Esophagus (tissue), 2 donors: ENCODE data around the gene UBR4. TPM values are rescaled to one million over a fixed set of nuclear protein-coding genes. Genes with fewer than 3 reads are reported as not detected.

ENCODE experiments used
- H3K27ac ChIP-seq, 2 donors: one replicate each; pipeline ENCODE4 v1.5.1; 2013; ENCODE audit warnings: low read depth in 2 of 2, mild to moderate bottlenecking in 2 of 2, inconsistent platforms in 1 of 2, low read length in 1 of 2, moderate library complexity in 1 of 2
- H3K27me3 ChIP-seq, 2 donors: one replicate each; pipeline ENCODE4 v1.6.1; 2013; ENCODE audit warnings: low read length in 2 of 2, control low read depth in 1 of 2, mild to moderate bottlenecking in 1 of 2; ENCODE audit not compliant: insufficient read depth in 2 of 2, control insufficient read depth in 1 of 2
- H3K36me3 ChIP-seq, 2 donors: one replicate each; pipeline ENCODE4 v1.6.1; 2013; ENCODE audit warnings: low read length in 1 of 2; ENCODE audit not compliant: control insufficient read depth in 2 of 2, insufficient read depth in 2 of 2
- H3K4me1 ChIP-seq, 2 donors: one replicate each; pipeline ENCODE4 v1.6.1; 2013; ENCODE audit warnings: low read length in 1 of 2; ENCODE audit not compliant: control insufficient read depth in 2 of 2, insufficient read depth in 2 of 2
- H3K4me3 ChIP-seq, 2 donors: one replicate each; pipeline ENCODE4 v1.5.1; 2013; ENCODE audit warnings: low read length in 2 of 2, mild to moderate bottlenecking in 2 of 2, low read depth in 1 of 2, moderate library complexity in 1 of 2
- H3K9me3 ChIP-seq, 2 donors: one replicate each; pipeline ENCODE4 v1.6.1; 2013; ENCODE audit warnings: mild to moderate bottlenecking in 2 of 2, low read depth in 1 of 2, low read length in 1 of 2, moderate library complexity in 1 of 2; ENCODE audit not compliant: control insufficient read depth in 2 of 2, insufficient read depth in 1 of 2
- WGBS, 2 donors: extraction: QIAGEN DNeasy Blood & Tissue Kit; methylation state at CpG; one replicate each; pipeline ENCODE4 v1.1.7; 2013; 5-methylcytosine and 5-hydroxymethylcytosine counted together
- polyA plus RNA-seq, 2 donors: library from polyadenylated mRNA; stranded (reverse); fragments of 200-250 nt; gene quantifications; one replicate each; pipeline ENCODE4 v1.2.3, GENCODE V29; 2013
- donor health status: healthy with polysubstance abuse.
- donor health status: Bipolar disorder and iron deficiency.

UBR4 gene
- polyA plus RNA-seq, 2 donors: 81.9 to 89.9 TPM

DNA sequence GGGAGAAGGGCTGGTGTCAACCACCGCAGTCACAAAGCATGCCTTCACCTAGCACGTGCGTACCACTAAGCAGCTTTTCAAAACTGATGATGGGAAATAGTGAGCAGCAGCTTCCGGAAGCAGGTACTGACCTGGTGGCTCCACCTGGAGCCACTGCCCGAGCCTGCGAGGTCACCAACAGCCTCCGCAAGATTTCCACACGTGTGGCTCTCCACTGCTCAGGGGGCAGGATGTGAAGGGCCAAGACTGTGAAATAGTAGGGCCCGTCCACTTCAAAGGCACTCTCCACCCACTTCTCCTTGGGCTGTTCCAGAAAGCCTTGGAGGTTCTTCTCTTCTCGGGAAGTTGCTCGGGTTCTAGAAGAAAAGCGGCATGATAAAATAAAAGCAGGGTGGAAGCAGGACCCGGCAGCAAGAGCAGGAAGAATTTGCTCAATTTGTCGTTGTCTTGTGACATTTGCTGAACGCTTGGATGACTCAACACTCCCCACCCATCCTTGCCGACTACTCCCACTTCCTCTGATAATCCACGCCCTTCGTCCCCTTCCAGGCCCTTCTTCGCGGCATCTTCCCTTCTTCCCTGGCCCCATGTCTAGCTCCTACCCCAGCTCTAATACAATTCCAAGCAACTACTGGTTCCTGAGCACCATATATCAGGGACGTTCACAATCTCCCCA, 128.7 kb downstream of the UBR4 start:
- H3K4me3 ChIP-seq: no peak overlapping the region
- peaks cover 29 to 48% of the 10 kb centered on the region in 2 donors for H3K36me3 ChIP-seq

DNA sequence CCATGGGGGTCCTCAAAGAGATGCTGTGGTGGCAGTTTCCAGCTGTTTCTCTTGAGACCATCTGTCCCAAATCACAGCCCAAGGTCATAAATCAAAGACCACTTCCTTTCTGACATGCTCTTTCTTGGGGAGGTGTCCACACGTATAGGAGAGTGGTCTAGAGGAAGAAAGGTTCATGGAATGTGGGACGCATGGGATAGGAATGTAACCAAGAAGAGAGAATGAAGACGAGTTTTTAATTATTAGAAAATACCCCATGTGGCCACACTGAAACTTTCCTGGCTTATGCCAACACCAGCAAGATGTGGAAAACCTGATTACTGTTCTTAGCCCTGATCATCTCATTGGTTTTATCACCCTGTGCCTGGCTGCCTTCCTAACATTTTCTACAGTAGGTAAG, 129.3 kb downstream of the UBR4 start:
- H3K4me1 ChIP-seq: peaks cover 5 to 25% of the 10 kb centered on the region in 2 donors
- WGBS, 2 donors: 85 to 86% methylated on average over 3 of the region's 3 CpGs
- H3K27ac ChIP-seq: peak overlapping the region in 1 of 2 donors; percentile 83
- no peaks in the 10 kb centered on the region for H3K27me3 ChIP-seq
- no peak overlapping the region for H3K4me3 ChIP-seq
- H3K9me3 ChIP-seq: no peaks in the 10 kb centered on the region
- H3K36me3 ChIP-seq: peaks cover 26 to 47% of the 10 kb centered on the region in 2 donors

More for the DNA sequence above, 128.7 kb downstream of the UBR4 start:
- Histone ChIP-seq H3K27ac (peak overlapping the region; percentile 37 to 83), H3K4me1 (peaks cover 6 to 22% of the 10 kb centered on the region in 2 donors), H3K9me3 (no peaks in the 10 kb centered on the region), H3K27me3 (no peaks in the 10 kb centered on the region)
- WGBS, 2 donors: 67 to 72% methylated on average over 21 of the region's 21 CpGs

DNA sequence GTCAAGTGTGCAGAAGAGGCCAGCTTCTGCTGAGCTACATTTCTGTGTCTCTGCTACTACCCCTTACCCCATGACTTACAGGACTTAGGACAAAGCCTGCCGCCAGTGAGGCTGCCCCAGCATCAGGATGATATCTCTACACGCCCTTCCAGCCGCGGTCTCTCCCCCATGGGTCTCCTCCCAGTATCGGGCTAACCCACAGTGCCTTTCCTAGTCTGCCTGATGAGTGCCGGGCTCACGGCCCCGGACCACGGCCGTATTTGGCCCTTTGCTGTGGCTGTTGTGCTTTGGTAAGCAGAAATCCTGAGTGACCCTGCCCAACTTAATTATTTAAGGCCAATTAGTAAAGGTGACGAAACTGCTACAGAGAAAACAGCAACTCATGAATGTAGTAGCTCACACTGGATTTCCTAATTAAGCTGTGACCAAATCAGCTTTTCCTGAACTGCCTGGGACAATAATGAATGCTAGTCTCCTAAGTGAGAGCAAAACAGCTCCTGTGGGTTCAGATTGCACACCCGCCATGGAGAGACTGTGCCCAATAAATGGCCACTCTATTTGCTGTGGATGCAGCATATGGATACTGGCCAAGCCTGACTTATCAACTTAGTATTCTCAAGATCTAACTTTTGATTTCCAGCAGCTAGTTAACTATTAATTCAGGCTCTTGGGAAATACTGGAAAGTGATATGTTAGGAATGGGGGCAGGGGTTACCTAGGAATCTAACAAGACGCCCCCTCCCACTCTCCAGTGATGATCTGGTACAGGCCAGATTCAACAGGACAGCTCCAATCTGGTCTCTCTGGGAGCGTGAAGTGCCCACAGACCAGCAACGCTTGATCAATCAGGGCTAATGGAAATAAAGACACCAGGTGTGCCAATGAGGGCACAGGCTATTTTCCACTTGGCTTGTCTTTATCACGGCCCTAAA, 130.3 kb downstream of the UBR4 start:
- Histone ChIP-seq H3K36me3 (peaks cover 24 to 46% of the 10 kb centered on the region in 2 donors), H3K4me1 (peaks cover 9 to 31% of the 10 kb centered on the region in 2 donors), H3K4me3 (no peak overlapping the region), H3K27ac (peak overlapping the region in 1 of 2 donors; percentile 77), H3K9me3 (no peaks in the 10 kb centered on the region), H3K27me3 (no peaks in the 10 kb centered on the region)
- 83 to 89% methylated on average over 16 of the region's 16 CpGs for WGBS, 2 donors

- Histone ChIP-seq H3K36me3 (peaks cover 20 to 42% of the 10 kb centered on the region in 2 donors), H3K9me3 (no peaks in the 10 kb centered on the region), H3K4me1 (peaks cover 9 to 43% of the 10 kb centered on the region in 2 donors), H3K4me3 (no peak overlapping the region), H3K27me3 (no peaks in the 10 kb centered on the region), H3K27ac (peak overlapping the region; percentile 71 to 79)
- WGBS, 2 donors: 64% methylated on average over 4 of the region's 4 CpGs
These were observed 131.5 kb downstream of the UBR4 start for GRCh38 chr1:19078536-19078935.

DNA sequence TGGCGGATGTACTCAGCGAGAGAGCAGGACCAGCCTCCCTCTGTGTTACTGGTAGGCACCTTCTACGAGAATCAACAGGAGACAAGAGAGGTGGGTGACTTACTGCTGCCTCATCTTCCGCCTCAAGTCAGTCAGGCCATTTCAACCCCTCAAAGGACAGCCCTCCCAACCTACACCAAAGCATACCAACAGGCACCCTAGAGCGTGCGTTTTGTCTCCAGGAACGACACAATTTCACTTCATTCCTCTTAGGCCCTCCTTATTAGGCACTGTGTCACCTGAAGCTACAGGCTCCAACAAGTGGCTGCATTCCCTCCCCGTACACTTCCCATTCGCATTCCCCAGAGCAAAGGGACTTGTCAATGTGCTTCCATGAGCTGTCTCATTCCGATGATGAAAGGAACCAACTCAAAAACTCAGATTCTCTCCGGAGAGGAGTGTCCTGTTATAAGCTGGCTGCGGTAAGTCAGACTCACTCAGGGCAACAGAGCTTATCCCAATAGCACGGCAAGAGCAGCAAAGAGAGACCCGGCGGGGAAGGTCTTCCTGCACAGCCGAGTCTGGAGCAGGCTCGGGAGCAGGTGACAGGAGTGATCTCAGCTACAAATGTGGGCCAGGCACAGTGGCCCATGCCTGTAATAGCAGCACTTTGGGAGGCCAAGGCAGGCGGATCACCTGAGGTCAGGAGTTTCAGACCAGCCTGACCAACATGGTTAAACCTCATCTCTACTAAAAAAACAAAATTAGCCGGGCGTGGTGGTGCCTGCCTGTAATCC, 133.0 kb downstream of the UBR4 start:
- Histone ChIP-seq H3K36me3 (peaks cover 20 to 37% of the 10 kb centered on the region in 2 donors), H3K4me3 (no peak overlapping the region), H3K9me3 (no peaks in the 10 kb centered on the region), H3K4me1 (peaks cover 12 to 51% of the 10 kb centered on the region in 2 donors), H3K27ac (peak overlapping the region; percentile 11 to 100), H3K27me3 (no peaks in the 10 kb centered on the region)
- WGBS, 2 donors: 74 to 80% methylated on average over 20 of the region's 20 CpGs

- H3K36me3 ChIP-seq: peaks cover 20 to 28% of the 10 kb centered on the region in 2 donors
- peaks cover 12 to 45% of the 10 kb centered on the region in 2 donors for H3K4me1 ChIP-seq
- H3K27ac ChIP-seq: peak overlapping the region; percentile 98 to 100
- no peaks in the 10 kb centered on the region for H3K27me3 ChIP-seq
- H3K9me3 ChIP-seq: no peaks in the 10 kb centered on the region
- no peak overlapping the region for H3K4me3 ChIP-seq
- WGBS, 2 donors: 39 to 56% methylated on average over 21 of the region's 21 CpGs
These were observed 135.0 kb downstream of the UBR4 start for GRCh38 chr1:19074902-19075721.

DNA sequence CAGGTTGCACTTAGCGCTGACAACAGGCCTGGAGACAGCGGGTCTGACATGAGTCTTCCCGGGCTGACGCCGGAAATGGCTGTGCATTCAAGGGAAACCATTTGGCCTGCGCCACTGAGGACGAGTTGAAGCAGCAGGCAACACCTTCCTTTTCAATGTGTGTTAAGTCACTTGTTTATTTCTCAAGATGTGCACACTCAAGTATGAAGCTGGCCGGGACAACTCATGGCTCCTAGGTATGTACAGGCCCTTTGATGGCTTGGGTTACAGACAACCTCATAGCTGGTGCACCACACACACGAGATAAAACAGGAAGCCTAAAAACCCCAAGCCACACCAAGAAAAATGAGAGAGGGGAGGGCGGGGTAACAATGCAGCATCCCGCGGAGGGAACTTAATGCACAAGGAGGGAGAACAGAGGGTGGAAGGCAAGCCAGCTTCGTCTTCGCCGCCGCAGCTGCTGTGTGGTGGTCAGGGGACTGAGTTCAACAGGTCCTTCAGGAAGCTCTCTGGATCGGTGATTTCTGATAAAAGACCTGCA, 135.6 kb downstream of the UBR4 start:
- H3K4me3 ChIP-seq: no peak overlapping the region
- no peaks in the 10 kb centered on the region for H3K9me3 ChIP-seq
- 45 to 64% methylated on average over 17 of the region's 17 CpGs for WGBS, 2 donors
- H3K27ac ChIP-seq: peak overlapping the region; percentile 98 to 100
- H3K4me1 ChIP-seq: peaks cover 10 to 48% of the 10 kb centered on the region in 2 donors
- no peaks in the 10 kb centered on the region for H3K27me3 ChIP-seq
- peaks cover 17 to 28% of the 10 kb centered on the region in 2 donors for H3K36me3 ChIP-seq

DNA sequence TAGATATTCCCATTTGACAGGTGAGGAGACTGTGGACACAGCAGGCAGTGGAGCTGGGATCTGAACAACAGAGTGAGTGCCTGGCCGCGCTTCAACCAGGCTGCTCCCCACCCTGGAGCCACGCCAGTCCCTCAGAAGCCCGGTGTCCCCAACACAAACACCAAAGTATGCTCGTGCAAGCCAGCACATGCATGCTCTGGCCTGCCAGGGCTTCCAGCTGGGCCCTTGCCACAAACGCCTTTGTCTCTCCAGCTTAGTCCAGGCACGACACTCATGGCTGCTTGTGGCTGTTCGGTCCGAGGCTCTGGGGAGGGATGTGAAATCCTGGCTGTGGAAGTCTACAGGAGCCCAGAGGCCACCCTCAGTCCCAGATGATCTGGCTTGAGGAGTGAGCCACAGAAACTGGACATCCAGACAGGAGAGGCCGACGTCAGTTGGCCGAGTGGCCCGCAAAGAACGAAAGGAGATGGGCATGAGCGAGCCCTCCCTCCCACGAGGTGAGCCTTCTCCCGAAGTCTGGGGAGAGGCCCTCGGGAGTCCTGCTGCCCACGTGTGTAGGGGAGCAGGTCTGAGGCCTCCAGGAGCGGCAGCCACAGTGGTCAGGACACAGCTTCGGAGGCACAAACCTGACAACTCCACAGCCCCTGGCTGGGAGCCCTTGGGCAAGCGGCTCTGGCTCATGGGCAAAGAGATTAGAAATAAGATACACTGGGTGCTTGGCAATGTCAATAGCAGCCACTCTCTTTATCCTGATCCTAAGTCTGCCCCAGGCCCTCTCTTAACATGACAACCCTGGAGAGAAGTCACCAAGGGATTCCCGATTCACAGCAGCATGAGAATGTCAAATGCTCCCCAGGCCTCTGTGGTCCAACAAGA, 136.5 kb downstream of the UBR4 start:
- Histone ChIP-seq H3K4me3 (no peak overlapping the region), H3K27ac (peak overlapping the region; percentile 98 to 100), H3K9me3 (no peaks in the 10 kb centered on the region), H3K27me3 (no peaks in the 10 kb centered on the region), H3K4me1 (peaks cover 10 to 52% of the 10 kb centered on the region in 2 donors), H3K36me3 (peaks cover 16 to 26% of the 10 kb centered on the region in 2 donors)
- WGBS, 2 donors: 46 to 63% methylated on average over 23 of the region's 23 CpGs
